B cell (primary cell): ENCODE results near the gene PTPRM.

Experiments
- CTCF ChIP-seq: fragments of 200-600 bp; IDR thresholded peaks from one replicate; pipeline ENCODE4 v1.8.0; 2022; ENCODE audit warnings: antibody characterized with exemption, mild to moderate bottlenecking
- EZH2 ChIP-seq: IDR thresholded peaks from 2 replicates; pipeline ENCODE4 v1.6.1; 2012; ENCODE audit warnings: borderline replicate concordance, low read depth, mild to moderate bottlenecking, moderate library complexity, low read length; ENCODE audit not compliant: insufficient read depth, poor library complexity, severe bottlenecking

GRCh38 chr18:8107426-8107825, 540.3 kb downstream of the PTPRM start:
- TF ChIP-seq CTCF (no peak), EZH2 (no peak)
